Lower leg skin (tissue), 3 donors: ENCODE data around the gene IFT80.

Experiments
- CTCF ChIP-seq, 3 donors: fragments of 450-650 bp; IDR thresholded peaks; one replicate each; pipeline ENCODE4 v1.5.1; 2016; ENCODE audit warnings: antibody characterized with exemption in 3 of 3, mild to moderate bottlenecking in 3 of 3, moderate library complexity in 2 of 3
- POLR2A ChIP-seq, 2 donors: fragments of 450-650 bp; IDR thresholded peaks; one replicate each; pipeline ENCODE4 v1.6.1; 2016 to 2017; ENCODE audit warnings: antibody characterized with exemption in 2 of 2, mild to moderate bottlenecking in 1 of 2, moderate library complexity in 1 of 2

- TF ChIP-seq POLR2A (IDR thresholded peaks at IDR 0.05) (no peak), CTCF (IDR thresholded peaks at IDR 0.05) (no peak)
Measured at GRCh38 chr3:160346511-160346910, 52.5 kb downstream of the IFT80 start.
